Epidermal melanocyte (primary cell): ENCODE measurements around the gene SELENOI.
"Not testable (repeated sequence)": the region's sequence is repeated elsewhere in the genome, so short reads cannot be mapped to it uniquely, and the experiment has no call there.

Source experiments
- DNase-seq: peaks from one replicate; pipeline ENCODE4 v3.0.0; 2011; ENCODE audit warnings: low spot score; ENCODE audit not compliant: insufficient read length

Gene SELENOI

DNA sequence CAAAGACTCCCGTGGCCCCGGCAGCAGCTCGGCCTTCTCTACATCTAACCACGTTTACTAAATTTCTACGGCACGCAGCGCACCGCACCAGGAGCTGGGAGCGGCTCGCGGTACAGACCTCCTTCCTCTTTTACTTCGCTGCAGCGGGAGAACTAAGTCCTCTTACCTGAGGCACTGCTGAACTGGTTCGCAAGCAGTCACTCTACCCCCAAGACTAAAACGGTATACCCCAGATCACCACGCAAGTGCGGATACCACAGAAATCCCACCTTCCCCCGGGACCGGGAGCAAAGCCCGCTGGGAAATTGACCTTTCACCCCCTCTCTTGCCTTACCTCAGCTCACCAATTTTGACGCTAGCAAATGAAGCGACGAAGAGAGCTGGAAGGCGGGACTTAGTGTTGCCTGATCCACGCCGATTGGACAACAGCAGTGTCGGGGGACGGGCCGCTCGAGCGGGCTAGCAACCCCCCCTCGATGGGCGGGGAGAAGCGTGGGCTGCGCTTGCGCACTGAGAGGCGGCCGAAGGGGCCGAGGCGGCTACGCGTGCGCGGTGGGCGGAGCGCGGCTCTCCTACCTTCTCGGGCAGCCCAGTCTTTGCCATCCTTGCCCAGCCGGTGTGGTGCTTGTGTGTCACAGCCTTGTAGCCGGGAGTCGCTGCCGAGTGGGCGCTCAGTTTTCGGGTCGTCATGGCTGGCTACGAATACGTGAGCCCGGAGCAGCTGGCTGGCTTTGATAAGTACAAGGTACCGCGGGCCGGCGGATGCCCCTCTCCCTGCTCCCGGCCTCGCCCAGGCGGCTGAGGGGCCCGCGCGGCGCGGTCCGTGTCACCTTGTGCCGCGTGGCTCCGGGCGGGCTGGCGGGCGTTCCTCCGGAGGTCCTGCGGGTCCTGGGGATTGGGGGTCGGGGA lies at the start of gene SELENOI:
TSS of gene SELENOI (plus strand) at position 599 of the 909 bp plus-strand sequence. CDS start at position 689, 90 bp downstream.
- peak; percentile 54 for DNase-seq

- DNase-seq: no peak
These were observed 48.9 kb upstream of the SELENOI start for GRCh38 chr2:26297061-26297460.

DNA sequence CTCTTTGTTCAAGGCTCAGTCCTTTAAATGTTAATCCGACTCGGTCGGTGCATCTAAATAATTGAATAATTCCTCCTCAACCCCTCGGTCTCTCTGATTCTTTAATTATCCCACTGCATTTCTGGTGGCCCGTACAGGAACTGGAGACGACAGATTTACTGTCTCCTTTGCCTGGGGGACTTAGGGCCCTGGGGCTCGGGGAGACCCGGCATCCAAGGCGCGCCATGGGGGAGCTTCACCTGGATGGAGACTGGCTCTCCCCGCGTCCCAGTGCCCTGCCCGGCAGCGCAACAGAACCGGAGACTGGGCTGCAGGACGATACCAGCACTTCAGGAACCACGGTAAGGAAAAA lies 47.7 kb upstream of the SELENOI start:
- DNase-seq: no peak

DNA sequence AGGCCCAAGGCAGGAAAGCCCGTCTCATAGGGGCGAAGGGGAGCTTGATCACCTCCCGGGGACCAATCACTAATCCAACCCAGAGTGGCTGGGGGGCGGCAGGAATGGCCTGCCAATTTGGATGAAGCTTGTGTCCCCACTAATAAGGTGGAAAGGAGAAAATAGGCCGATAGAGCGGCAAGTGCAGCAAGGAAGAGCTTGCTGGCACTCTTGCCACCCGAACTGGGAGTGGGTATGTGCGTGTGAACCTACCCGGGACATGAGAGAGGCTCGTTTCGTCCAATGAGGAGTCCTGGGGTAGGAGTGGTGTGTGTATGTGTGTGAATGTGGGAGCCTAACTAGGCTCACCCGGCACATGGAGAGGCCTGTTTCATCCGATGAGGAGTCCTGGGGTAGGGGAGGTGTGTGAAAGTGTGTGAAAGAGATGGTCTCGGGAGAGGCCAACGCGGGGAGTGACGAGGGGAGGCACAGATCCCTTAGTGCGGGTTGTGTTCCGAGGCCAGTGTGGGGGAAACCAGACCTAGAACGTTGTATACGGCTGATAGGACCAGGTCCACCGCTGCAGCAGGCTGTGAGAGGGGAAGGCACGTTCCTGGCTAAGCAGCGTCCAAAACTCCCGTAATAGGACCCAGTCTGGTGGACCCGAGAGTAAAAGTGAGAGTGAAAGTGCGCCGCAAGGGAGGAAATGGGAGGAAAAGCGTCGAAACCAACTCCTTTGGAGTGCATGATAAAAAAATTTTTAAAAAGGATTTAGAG lies 47.1 kb upstream of the SELENOI start:
- peak; percentile 28 for DNase-seq

DNA sequence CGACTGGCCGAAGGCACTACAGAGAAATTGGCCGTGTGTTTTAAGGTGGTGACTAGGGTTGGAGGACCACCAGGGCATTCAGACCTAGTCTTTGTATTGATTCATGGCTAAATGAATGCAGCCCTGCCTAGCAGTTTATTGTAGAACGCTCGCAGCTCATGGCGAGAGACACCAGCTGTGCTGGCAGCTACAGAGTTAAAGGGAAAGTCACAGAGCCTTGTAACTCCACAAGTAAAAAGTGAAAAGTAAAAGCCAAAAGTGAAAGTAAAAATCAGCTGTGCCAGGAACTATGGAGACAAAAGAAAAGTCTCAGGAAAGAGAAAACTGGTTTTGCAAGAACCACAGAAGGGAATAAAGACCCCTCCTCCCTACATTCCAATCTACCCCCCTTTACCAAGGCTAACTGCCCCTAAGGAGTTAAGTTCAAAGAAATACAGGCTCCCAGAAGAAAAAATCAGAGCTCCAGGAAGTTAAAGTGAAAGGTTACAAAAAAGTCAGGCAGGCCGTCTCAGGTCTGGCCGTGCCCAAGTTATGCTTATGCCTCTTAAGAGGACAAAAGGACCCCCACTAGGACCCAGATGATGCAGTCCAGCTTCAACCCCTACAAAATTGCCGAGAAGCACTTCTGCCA lies 46.4 kb upstream of the SELENOI start:
- DNase-seq: peak; percentile 30

GRCh38 chr2:26300234-26300925 lies 45.6 kb upstream of the SELENOI start:
- DNase-seq: no peak

- no peak for DNase-seq
These were observed 43.1 kb upstream of the SELENOI start for GRCh38 chr2:26302846-26303245.

GRCh38 chr2:26305094-26305493 lies 40.8 kb upstream of the SELENOI start:
- not testable (repeated sequence) for DNase-seq

DNA sequence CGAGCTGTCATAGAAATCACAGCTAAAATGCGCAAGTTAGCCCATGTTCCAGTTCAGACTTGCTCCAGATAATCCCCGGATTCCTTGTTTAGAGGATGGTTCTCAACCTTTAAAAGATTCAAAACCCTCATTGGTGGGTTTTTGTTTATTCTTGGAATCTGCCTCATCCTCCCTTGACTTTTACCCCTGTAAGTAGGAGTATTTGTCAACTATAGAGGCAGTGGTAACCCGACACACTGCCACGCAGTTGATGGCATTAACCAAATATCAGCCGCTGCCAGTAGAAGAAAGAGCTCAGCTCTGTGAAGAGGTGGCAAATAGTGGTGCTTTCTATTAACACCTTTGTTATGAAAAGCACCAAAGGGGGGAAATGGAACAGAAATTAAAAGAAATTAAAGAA lies 40.4 kb upstream of the SELENOI start:
- no peak for DNase-seq

- no peak for DNase-seq
These were observed 36.0 kb upstream of the SELENOI start for GRCh38 chr2:26309921-26310320.

- DNase-seq: no peak
These were observed 33.5 kb upstream of the SELENOI start for GRCh38 chr2:26312471-26312870.

DNA sequence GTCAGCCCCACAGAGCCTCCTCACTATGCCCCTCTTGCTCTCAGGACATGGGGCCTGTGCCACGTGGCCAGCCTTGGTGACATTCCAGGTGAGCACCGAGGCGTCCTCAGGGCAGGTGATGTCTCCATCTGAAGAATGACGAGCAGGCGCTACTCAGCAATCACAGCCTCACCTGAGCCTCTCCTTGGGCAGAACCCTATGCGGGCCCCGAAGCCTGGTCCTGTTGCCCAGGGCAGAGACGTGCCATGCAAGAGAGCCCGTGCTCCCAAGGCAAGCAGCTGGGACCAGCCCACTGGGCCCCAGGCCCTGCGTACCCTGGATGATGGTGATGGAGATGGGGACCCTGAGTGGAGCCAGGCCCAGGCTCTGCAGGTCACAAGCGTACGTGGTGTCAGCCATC lies 32.5 kb upstream of the SELENOI start:
- DNase-seq: no peak

DNA sequence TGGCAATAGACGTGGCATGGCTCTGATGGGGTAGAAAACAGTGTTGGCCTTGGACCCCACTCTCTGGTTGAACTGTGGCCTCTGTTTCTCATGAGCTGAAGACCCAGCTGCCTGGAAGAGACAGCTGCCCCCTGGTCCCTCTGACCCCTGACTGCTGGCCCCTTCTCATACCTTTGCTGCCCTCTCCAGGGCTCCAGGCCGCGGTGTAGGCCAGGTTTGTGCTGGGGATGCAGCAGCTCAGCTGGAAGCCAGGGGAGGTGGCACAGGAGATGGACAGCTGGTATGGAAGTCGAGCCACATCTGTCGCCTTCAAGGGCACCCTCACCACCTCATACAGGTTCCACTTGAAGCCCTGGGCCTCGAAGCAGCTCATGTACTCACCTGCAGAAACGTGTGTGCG lies 31.7 kb upstream of the SELENOI start:
- no peak for DNase-seq

- DNase-seq: no peak
These were observed 29.9 kb upstream of the SELENOI start for GRCh38 chr2:26316041-26316440.

DNA sequence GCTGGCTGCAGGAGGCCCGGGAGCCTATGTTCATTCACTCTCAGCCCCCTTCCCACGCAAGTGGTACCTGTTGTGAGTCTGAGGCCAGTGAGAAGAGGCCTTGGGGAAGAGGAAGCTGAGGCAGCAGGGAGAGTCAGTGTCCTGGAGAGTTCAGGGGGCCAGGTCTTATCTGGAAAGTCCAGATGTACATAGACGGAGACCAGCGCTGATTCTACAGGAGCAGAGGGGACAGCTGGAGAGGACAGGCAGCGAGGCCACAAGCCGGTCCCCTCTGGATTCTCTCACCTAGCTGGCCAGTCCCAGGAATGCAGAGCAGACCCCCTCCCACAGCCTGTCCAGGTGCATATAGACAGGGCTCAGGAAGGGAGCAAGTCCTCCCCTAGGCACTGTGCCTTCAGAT lies 29.1 kb upstream of the SELENOI start:
- no peak for DNase-seq

DNA sequence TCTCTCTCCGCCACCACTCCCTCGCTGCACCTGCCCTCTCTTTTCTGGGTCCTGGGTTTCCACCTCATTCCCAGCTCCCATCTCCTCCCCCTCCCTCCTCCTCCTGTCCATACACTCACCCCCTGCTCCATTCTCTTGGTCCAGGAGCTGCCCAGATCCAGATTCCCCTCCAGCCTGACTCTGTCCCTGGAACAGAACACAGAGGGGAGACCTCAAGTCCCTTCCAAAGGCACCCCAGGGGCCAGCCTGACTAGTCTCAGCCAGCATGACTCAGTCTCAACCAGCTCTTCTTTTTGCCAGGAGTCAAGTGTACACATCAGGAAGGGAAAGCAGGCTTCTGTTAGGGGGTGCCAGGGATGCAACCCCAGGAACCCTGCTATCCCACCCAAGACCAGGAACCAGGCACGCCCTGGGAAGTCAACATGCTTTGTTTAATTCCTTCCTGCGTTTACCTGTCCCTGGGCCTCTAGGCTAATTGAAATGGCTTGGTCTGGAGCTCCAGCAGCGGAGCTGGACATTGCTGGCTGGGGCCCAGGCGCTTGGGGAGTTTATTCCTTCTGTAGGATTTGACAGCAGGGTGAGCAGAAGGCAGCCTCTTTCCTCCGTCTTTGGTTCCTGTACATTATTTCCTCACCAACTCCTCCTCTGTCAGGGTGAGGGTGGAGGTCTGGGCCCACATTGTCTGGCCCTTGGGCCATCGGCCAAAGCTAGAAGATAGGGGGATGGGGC lies 28.4 kb upstream of the SELENOI start:
- no peak for DNase-seq

GRCh38 chr2:26318950-26319349 lies 27.0 kb upstream of the SELENOI start:
- no peak for DNase-seq

- DNase-seq: not testable (repeated sequence)
These were observed 21.5 kb upstream of the SELENOI start for GRCh38 chr2:26324479-26324878.

- DNase-seq: no peak
These were observed 21.0 kb upstream of the SELENOI start for GRCh38 chr2:26324903-26325302.

DNA sequence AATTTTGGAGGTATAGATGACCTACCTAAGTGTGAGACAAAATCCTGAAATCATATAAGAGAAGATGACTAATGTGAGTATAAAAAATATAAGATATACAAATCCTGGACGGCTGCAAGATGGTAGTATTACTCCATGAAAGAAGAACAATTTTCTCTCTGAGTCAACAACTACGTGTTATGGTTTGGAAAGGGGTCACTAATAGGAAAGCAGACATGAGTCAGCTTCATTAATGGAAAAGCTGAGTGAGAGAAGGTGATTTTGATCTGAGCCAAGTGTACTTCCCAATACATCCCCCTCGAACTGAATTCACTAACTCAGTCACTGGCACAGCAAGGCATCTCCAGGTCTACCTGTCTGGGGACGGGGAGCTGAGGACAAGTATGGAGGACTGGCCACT lies 20.1 kb upstream of the SELENOI start:
- no peak for DNase-seq

GRCh38 chr2:26326514-26326913 lies 19.4 kb upstream of the SELENOI start:
- no peak for DNase-seq
